Activated T-cell treated with anti-CD3 and anti-CD28 coated beads, Interleukin-2, amount 50 U/mL, for 24 hours (primary cell): ENCODE data around the gene HDAC1.
"Not testable (repeated sequence)": the region's sequence is repeated elsewhere in the genome, so short reads cannot be mapped to it uniquely, and the experiment has no call there.

Experiments used
- DNase-seq: peaks from one replicate; pipeline ENCODE4 v3.0.0-alpha.2; 2020
- H3K27ac Mint-ChIP-seq: 2 replicates; pipeline ENCODE4 v1.8.0; 2020; ENCODE audit warnings: mild to moderate bottlenecking, mixed read lengths
- H3K27me3 Mint-ChIP-seq: 2 replicates; pipeline ENCODE4 v1.8.0; 2020; ENCODE audit warnings: mixed read lengths
- H3K36me3 Mint-ChIP-seq: 2 replicates; pipeline ENCODE4 v1.8.0; 2020; ENCODE audit warnings: low read depth, mixed read lengths
- H3K4me1 Mint-ChIP-seq: 2 replicates; pipeline ENCODE4 v1.8.0; 2020; ENCODE audit warnings: low read depth, mixed read lengths
- H3K4me3 Mint-ChIP-seq: 2 replicates; pipeline ENCODE4 v1.8.0; 2020; ENCODE audit warnings: mild to moderate bottlenecking, moderate library complexity, mixed read lengths
- H3K9me3 Mint-ChIP-seq: 2 replicates; pipeline ENCODE4 v1.8.0; 2020; ENCODE audit warnings: mixed read lengths

The HDAC1 gene

DNA sequence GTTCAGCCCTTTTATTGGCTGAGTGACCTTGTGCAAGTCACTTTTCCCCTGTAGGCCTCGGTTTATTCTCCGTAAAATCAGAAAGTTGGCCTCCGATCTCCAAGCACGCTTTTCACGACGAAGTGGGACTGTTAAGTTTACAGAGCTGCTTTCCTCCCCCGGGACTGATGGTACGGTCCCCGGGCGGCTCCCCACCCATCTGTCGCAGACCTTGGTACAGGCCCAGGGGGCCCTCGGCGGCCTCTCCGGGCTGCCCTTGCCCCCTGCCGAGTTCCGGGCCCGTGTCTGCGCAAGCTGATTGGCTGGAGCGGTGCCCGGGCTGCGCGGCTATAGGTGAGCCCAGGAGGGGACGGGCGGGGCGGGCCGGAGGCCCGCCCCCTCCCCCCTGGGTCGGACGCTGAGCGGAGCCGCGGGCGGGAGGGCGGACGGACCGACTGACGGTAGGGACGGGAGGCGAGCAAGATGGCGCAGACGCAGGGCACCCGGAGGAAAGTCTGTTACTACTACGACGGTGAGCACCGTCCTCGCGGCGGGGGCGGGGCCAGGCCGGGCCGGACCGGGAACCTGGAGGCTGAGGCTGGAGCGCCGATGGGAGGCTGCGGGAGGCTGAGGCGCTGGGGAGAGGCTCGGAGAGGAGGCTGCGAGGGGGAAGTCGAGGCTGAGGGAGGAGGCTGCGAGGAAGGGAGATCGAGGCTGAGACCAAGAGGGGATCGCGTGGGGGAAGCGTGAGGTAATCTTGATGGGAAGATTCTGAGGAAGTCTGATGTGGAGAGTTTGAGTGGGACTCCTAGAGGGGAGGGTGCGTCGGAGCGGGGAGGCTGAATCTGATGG, at the start of gene HDAC1:
HDAC1 (plus strand) TSS at position 376 of the 831 bp plus-strand sequence; CDS start at position 463, 87 bp downstream.
- no peaks in the 10 kb centered on the region for H3K27me3 Mint-ChIP-seq
- peak; percentile 98 for DNase-seq
- peak within 1 kb of the TSS; percentile 98 for H3K27ac Mint-ChIP-seq
- H3K9me3 Mint-ChIP-seq = no peaks in the 10 kb centered on the region
- peak within 1 kb of the TSS; percentile 100 for H3K4me3 Mint-ChIP-seq
- H3K36me3 Mint-ChIP-seq = peaks cover 46% of the 10 kb centered on the region
- peaks cover 58% of the 10 kb centered on the region for H3K4me1 Mint-ChIP-seq

GRCh38 chr1:32242341-32242851, 49.5 kb upstream of the HDAC1 start:
- H3K4me1 Mint-ChIP-seq = peaks cover 42% of the 10 kb centered on the region
- DNase-seq = no peak
- H3K4me3 Mint-ChIP-seq = no peak overlapping the region
- no peak overlapping the region for H3K27ac Mint-ChIP-seq
- no peaks in the 10 kb centered on the region for H3K27me3 Mint-ChIP-seq
- no peaks in the 10 kb centered on the region for H3K9me3 Mint-ChIP-seq
- H3K36me3 Mint-ChIP-seq = peaks cover 2% of the 10 kb centered on the region

DNA sequence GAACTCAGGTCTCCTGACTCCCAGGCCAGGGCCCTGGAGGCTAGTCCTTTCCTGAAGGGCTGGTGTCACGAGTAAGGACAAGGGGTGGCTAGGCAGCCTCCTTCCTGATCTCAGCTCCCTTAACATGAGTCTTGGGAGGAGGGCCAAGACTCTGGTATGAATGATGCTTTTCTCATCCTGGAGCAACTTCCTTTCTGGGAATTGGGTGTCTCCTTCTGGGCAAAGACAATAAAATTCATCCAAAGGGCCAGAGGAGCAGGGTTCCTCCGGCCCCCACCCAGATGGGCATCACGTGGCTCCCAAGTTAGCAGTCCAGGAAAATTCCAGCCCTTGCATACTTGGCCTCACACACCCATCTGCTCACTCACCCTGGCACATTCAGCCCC, 45.0 kb upstream of the HDAC1 start, which contains the start of gene FAM167B:
FAM167B (plus strand) TSS at position 335 of the 386 bp plus-strand sequence. CDS start 200 bp downstream, outside the sequence.
- no peak for DNase-seq
- Mint-ChIP-seq H3K4me3 (peak within 1 kb of the TSS; percentile 29), H3K27ac (peak within 1 kb of the TSS; percentile 93), H3K4me1 (peaks cover 59% of the 10 kb centered on the region), H3K36me3 (peaks cover 10% of the 10 kb centered on the region), H3K9me3 (no peaks in the 10 kb centered on the region), H3K27me3 (no peaks in the 10 kb centered on the region)

- Mint-ChIP-seq H3K4me3 (no peak overlapping the region), H3K27ac (peak overlapping the region; percentile 93), H3K27me3 (no peaks in the 10 kb centered on the region), H3K36me3 (peaks cover 15% of the 10 kb centered on the region), H3K9me3 (no peaks in the 10 kb centered on the region), H3K4me1 (peaks cover 56% of the 10 kb centered on the region)
- DNase-seq = no peak
Measured at GRCh38 chr1:32247452-32247851, 44.4 kb upstream of the HDAC1 start.

- Mint-ChIP-seq H3K9me3 (no peaks in the 10 kb centered on the region), H3K27me3 (no peaks in the 10 kb centered on the region), H3K36me3 (peaks cover 23% of the 10 kb centered on the region), H3K4me3 (peak overlapping the region; percentile 54), H3K27ac (peak overlapping the region; percentile 96), H3K4me1 (peaks cover 58% of the 10 kb centered on the region)
- peak; percentile 87 for DNase-seq
Measured at GRCh38 chr1:32247983-32248889, 43.6 kb upstream of the HDAC1 start.

GRCh38 chr1:32249831-32250525, 41.9 kb upstream of the HDAC1 start:
- Mint-ChIP-seq H3K27me3 (no peaks in the 10 kb centered on the region), H3K4me3 (peak overlapping the region; percentile 95), H3K36me3 (peaks cover 36% of the 10 kb centered on the region), H3K9me3 (no peaks in the 10 kb centered on the region), H3K27ac (peak overlapping the region; percentile 96), H3K4me1 (peaks cover 69% of the 10 kb centered on the region)
- DNase-seq = peak; percentile 83

GRCh38 chr1:32250893-32251716, 40.8 kb upstream of the HDAC1 start, which contains the start of gene LCK:
TSS of gene LCK (plus strand) at chr1:32251265. CDS start at chr1:32274330, 23,065 bp downstream.
- Mint-ChIP-seq H3K4me1 (peaks cover 74% of the 10 kb centered on the region), H3K4me3 (peak within 1 kb of the TSS; percentile 95), H3K9me3 (no peaks in the 10 kb centered on the region), H3K27ac (peak within 1 kb of the TSS; percentile 96), H3K27me3 (no peaks in the 10 kb centered on the region), H3K36me3 (peaks cover 42% of the 10 kb centered on the region)
- peak; percentile 83 for DNase-seq

GRCh38 chr1:32255072-32256071, 36.5 kb upstream of the HDAC1 start:
- Mint-ChIP-seq H3K4me1 (peaks cover 63% of the 10 kb centered on the region), H3K36me3 (peaks cover 69% of the 10 kb centered on the region), H3K9me3 (no peaks in the 10 kb centered on the region), H3K27me3 (no peaks in the 10 kb centered on the region), H3K4me3 (peak overlapping the region; percentile 80), H3K27ac (peak overlapping the region; percentile 93)
- peak; percentile 55 for DNase-seq

- H3K4me3 Mint-ChIP-seq = peak overlapping the region; percentile 74
- H3K27me3 Mint-ChIP-seq = no peaks in the 10 kb centered on the region
- no peak for DNase-seq
- H3K9me3 Mint-ChIP-seq = no peaks in the 10 kb centered on the region
- H3K27ac Mint-ChIP-seq = peak overlapping the region; percentile 96
- H3K4me1 Mint-ChIP-seq = peaks cover 60% of the 10 kb centered on the region
- H3K36me3 Mint-ChIP-seq = peaks cover 70% of the 10 kb centered on the region
Measured at GRCh38 chr1:32256473-32257226, 35.2 kb upstream of the HDAC1 start.

- peaks cover 65% of the 10 kb centered on the region for H3K36me3 Mint-ChIP-seq
Measured at GRCh38 chr1:32257227-32257508, 34.7 kb upstream of the HDAC1 start.

DNA sequence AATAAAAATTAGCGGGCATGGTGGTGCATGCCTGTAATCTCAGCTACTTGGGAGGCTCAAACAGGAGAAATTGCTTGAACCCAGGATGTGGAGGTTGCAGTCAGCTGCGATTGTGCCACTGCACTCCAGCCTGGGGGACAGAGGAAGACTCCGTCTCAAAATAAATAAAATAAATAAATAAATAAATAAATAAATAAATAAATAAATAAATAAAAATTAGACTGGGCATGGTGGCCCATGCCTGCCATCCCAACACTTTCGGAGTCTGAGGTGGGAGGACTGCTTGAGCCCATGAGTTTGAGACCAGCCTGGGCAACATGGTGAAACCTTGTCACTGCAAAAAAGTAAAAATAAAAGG, 28.7 kb upstream of the HDAC1 start:
- DNase-seq, H3K4me3 Mint-ChIP-seq, H3K27me3 Mint-ChIP-seq, H3K9me3 Mint-ChIP-seq: not testable (repeated sequence)
- peak overlapping the region; percentile 92 for H3K27ac Mint-ChIP-seq
- peaks cover 50% of the 10 kb centered on the region for H3K36me3 Mint-ChIP-seq
- H3K4me1 Mint-ChIP-seq = peaks cover 52% of the 10 kb centered on the region

More at GRCh38 chr1:32257227-32257508, 34.7 kb upstream of the HDAC1 start:
- no peak for DNase-seq
- H3K9me3 Mint-ChIP-seq = no peaks in the 10 kb centered on the region
- H3K4me1 Mint-ChIP-seq = peaks cover 58% of the 10 kb centered on the region
- peak overlapping the region; percentile 74 for H3K4me3 Mint-ChIP-seq
- H3K27me3 Mint-ChIP-seq = no peaks in the 10 kb centered on the region
- H3K27ac Mint-ChIP-seq = peak overlapping the region; percentile 96

GRCh38 chr1:32263744-32264143, 28.1 kb upstream of the HDAC1 start:
- no peak overlapping the region for H3K4me3 Mint-ChIP-seq
- H3K9me3 Mint-ChIP-seq = no peaks in the 10 kb centered on the region
- peaks cover 49% of the 10 kb centered on the region for H3K36me3 Mint-ChIP-seq
- no peak for DNase-seq
- H3K27me3 Mint-ChIP-seq = no peaks in the 10 kb centered on the region
- H3K27ac Mint-ChIP-seq = peak overlapping the region; percentile 92
- peaks cover 51% of the 10 kb centered on the region for H3K4me1 Mint-ChIP-seq
